HCT116 (cell line): Measurements from ENCODE around the gene FMO2. TPM values are rescaled to one million over a fixed set of nuclear protein-coding genes. Genes with fewer than 3 reads are reported as not detected.

Source experiments
- ATAC-seq: fragments of 200-7000 bp; cut with Tn5 transposase; 2 replicates; pipeline ENCODE4 v1.9.1; 2020; ENCODE audit warnings: mild to moderate bottlenecking, moderate library complexity
- BruUV-seq: library from RNA; stranded (reverse); fragments of 400-500 nt; replicated peaks from 2 replicates; lab custom pipeline; 2021; lab: Mats Ljungman, UMichigan
- CTCF ChIA-PET: fragments of 300-600 bp; sonication (Branson Sonifier 250); formaldehyde crosslinking; loops from one replicate; lab custom pipeline; 2021; ENCODE audit warnings: antibody characterized with exemption; lab: Charles Lee
- POLR2A ChIA-PET: fragments of 300-600, 350-600 bp; sonication (Branson Sonifier 250); formaldehyde crosslinking; loops from one replicate; lab custom pipeline; 2021; ENCODE audit warnings: antibody characterized with exemption; lab: Charles Lee
- RAD21 ChIA-PET, 2 experiments: fragments of 300-600 bp; sonication (Branson Sonifier 250); formaldehyde crosslinking; loops; one replicate each; lab custom pipeline; 2023; ENCODE audit warnings: low total read pairs in 2 of 2; ENCODE audit not compliant: uncharacterized antibody in 2 of 2, unreplicated experiment in 2 of 2, low non-redundant PET in 1 of 2; lab: Charles Lee
- DNase-seq: peaks from one replicate; pipeline ENCODE4 v3.0.0-alpha.2; 2010; ENCODE audit warnings: low read depth, low spot score
- H2AFZ ChIP-seq: fragments of 200-600 bp; shearing (Covaris generic), sonication (generic); 2 replicates; pipeline ENCODE4 v1.6.1; 2017; ENCODE audit warnings: low read depth, mixed run types, mixed read lengths, antibody characterized with exemption, low read length; ENCODE audit not compliant: poor library complexity, severe bottlenecking
- H3K27ac ChIP-seq: 2 replicates; pipeline ENCODE4 v1.5.1; 2012; ENCODE audit warnings: low read depth, low read length
- H3K27me3 ChIP-seq: fragments of 200-600 bp; sonication (generic); 2 replicates; pipeline ENCODE4 v1.6.1; 2016; ENCODE audit warnings: mixed run types, low read length, mixed read lengths; ENCODE audit not compliant: insufficient read depth
- H3K36me3 ChIP-seq, 2 experiments: fragments of 200-500 bp in 1 of 2; fragments of 200-600 bp in 1 of 2; sonication (Bioruptor generic) in 1 of 2; sonication (generic) in 1 of 2; 2 replicates each; pipeline versions ENCODE4 v1.5.1 to v1.6.1; 2014 to 2016; ENCODE audit warnings: low read length in 2 of 2, inconsistent platforms in 1 of 2, mixed read lengths in 1 of 2, mixed run types in 1 of 2; ENCODE audit not compliant: insufficient read depth in 2 of 2, control insufficient read depth in 1 of 2
- H3K4me1 ChIP-seq, 2 experiments: fragments of 200-600 bp in 1 of 2; sonication (generic) in 1 of 2; 2 replicates each; pipeline versions ENCODE4 v1.5.1 to v1.6.1; 2012 to 2017; ENCODE audit warnings: low read length in 2 of 2, inconsistent platforms in 1 of 2, mild to moderate bottlenecking in 1 of 2, mixed read lengths in 1 of 2, mixed run types in 1 of 2, moderate library complexity in 1 of 2; ENCODE audit not compliant: insufficient read depth in 2 of 2, control insufficient read depth in 1 of 2
- H3K4me2 ChIP-seq: fragments of 200-600 bp; sonication (generic); 2 replicates; pipeline ENCODE4 v1.6.1; 2017; ENCODE audit warnings: mixed run types, low read length, mixed read lengths
- H3K4me3 ChIP-seq, 2 experiments: fragments of 200-600 bp in 1 of 2; sonication (generic) in 1 of 2; replicated peaks in 1 of 2; 2 replicates each; pipeline ENCODE4 v1.5.1; 2011 to 2016; ENCODE audit warnings: low read length in 2 of 2, control low read depth in 1 of 2, low read depth in 1 of 2, mild to moderate bottlenecking in 1 of 2, mixed read lengths in 1 of 2, mixed run types in 1 of 2
- H3K79me2 ChIP-seq: fragments of 200-600 bp; sonication (generic); 2 replicates; pipeline ENCODE4 v1.6.1; 2017; ENCODE audit warnings: mild to moderate bottlenecking, mixed run types, low read length, moderate library complexity, mixed read lengths; ENCODE audit not compliant: insufficient read depth
- H3K9ac ChIP-seq: fragments of 200-600 bp; sonication (generic); 2 replicates; pipeline ENCODE4 v1.6.1; 2016; ENCODE audit warnings: low read length, mixed read lengths
- H3K9me2 ChIP-seq: fragments of 200-600 bp; sonication (generic), shearing (Covaris generic); 2 replicates; pipeline ENCODE4 v1.6.1; 2017; ENCODE audit warnings: mixed run types, mild to moderate bottlenecking, moderate library complexity; ENCODE audit not compliant: insufficient read depth
- H3K9me3 ChIP-seq, 2 experiments: fragments of 200-500 bp in 1 of 2; fragments of 200-600 bp in 1 of 2; sonication (Bioruptor generic) in 1 of 2; sonication (generic) in 1 of 2; 2 replicates each; pipeline ENCODE4 v1.6.1; 2014 to 2017; ENCODE audit warnings: low read length in 2 of 2, mixed read lengths in 2 of 2, inconsistent platforms in 1 of 2, low read depth in 1 of 2, mild to moderate bottlenecking in 1 of 2, mixed run types in 1 of 2, moderate library complexity in 1 of 2; ENCODE audit not compliant: control insufficient read depth in 1 of 2, insufficient read depth in 1 of 2
- H4K20me1 ChIP-seq: fragments of 200-600 bp; sonication (generic), shearing (Covaris generic); 2 replicates; pipeline ENCODE4 v1.6.1; 2017; ENCODE audit warnings: mixed run types, mild to moderate bottlenecking, moderate library complexity; ENCODE audit not compliant: insufficient read depth
- ATF3 ChIP-seq: IDR thresholded peaks from 2 replicates; pipeline ENCODE4 v1.6.1; 2012
- CEBPB ChIP-seq: IDR thresholded peaks from 2 replicates; pipeline ENCODE4 v1.6.1; 2012; ENCODE audit warnings: low read depth
- EZH2 ChIP-seq: fragments of 200-600 bp; sonication (generic); IDR thresholded peaks from 2 replicates; pipeline ENCODE4 v1.6.1; 2017; ENCODE audit warnings: antibody characterized with exemption, mixed run types
- FOSL1 ChIP-seq: IDR thresholded peaks from 2 replicates; pipeline ENCODE4 v1.6.1; 2012; ENCODE audit warnings: low read depth
- JUND ChIP-seq: IDR thresholded peaks from 2 replicates; pipeline ENCODE4 v1.6.1; 2012
- POLR2A ChIP-seq: IDR thresholded peaks from 2 replicates; pipeline ENCODE4 v1.7.0; 2011; ENCODE audit warnings: borderline replicate concordance; ENCODE audit not compliant: insufficient read depth, insufficient read length; ENCODE audit errors: extremely low read depth
- REST ChIP-seq: IDR thresholded peaks from 2 replicates; pipeline ENCODE4 v1.6.1; 2012; ENCODE audit warnings: low read depth
- SIN3A ChIP-seq: IDR thresholded peaks from 2 replicates; pipeline ENCODE4 v1.6.1; 2012; ENCODE audit warnings: low read depth
- SP1 ChIP-seq: IDR thresholded peaks from 2 replicates; pipeline ENCODE4 v1.6.1; 2012; ENCODE audit warnings: low read depth
- SRF ChIP-seq: IDR thresholded peaks from 2 replicates; pipeline ENCODE4 v1.6.1; 2012; ENCODE audit warnings: low read depth
- TCF7L2 ChIP-seq: IDR thresholded peaks from 2 replicates; pipeline ENCODE4 v1.7.0; 2011; ENCODE audit warnings: borderline replicate concordance, inconsistent platforms; ENCODE audit not compliant: insufficient read depth, insufficient read length; ENCODE audit errors: extremely low read depth
- YY1 ChIP-seq: IDR thresholded peaks from 2 replicates; pipeline ENCODE4 v1.6.1; 2011; ENCODE audit warnings: low read length, low read depth, moderate library complexity, mild to moderate bottlenecking; ENCODE audit not compliant: insufficient replicate concordance; ENCODE audit errors: extremely low read depth
- ZNF274 ChIP-seq: fragments of 200-500 bp; sonication (Bioruptor generic); IDR thresholded peaks from 2 replicates; pipeline ENCODE4 v1.6.1; 2014; ENCODE audit warnings: mild to moderate bottlenecking, low read depth, low read length, inconsistent platforms
- intact Hi-C: fragments of 100-400 bp; cut with micrococcal nuclease; formaldehyde crosslinking; loops from 2 replicates; pipeline ENCODE4 v1.10.0; 2022
- total RNA-seq: library from RNA; stranded (reverse); gene quantifications from one replicate; pipeline ENCODE4 v1.2.1, GENCODE V29; 2021; ENCODE audit not compliant: unreplicated experiment

Gene FMO2
- total RNA-seq, 1 experiment from 2014 or later = 0.30 TPM

GRCh38 chr1:171139890-171140289 is 45.2 kb upstream of the FMO2 start:
- no peak overlapping the region for H3K27ac ChIP-seq
- H3K9ac ChIP-seq = no peak overlapping the region
- 0 out of 2 replicates have a peak, but pooled peaks cover 8% of the 10 kb centered on the region for H3K27me3 ChIP-seq
- no peak overlapping the region for H2AFZ ChIP-seq
- DNase-seq (no peak), ATAC-seq (no peak)
- intact Hi-C loops = no loop called here
- H3K4me1 ChIP-seq = no peaks in the 10 kb centered on the region
- no peaks in the 10 kb centered on the region for H3K9me3 ChIP-seq
- H3K4me2 ChIP-seq = no peak overlapping the region
- TF ChIP-seq POLR2A = no peak
- TF ChIP-seq FOSL1 = no peak
- CTCF ChIA-PET = no interaction called here
- RAD21 ChIA-PET = no interaction called here
- H3K9me2 ChIP-seq = no peaks in the 10 kb centered on the region
- H4K20me1 ChIP-seq = no peaks in the 10 kb centered on the region
- POLR2A ChIA-PET = no interaction called here
- no peaks in the 10 kb centered on the region for H3K36me3 ChIP-seq
- BruUV-seq = no TSS peak
- no peak overlapping the region for H3K4me3 ChIP-seq
- no peaks in the 10 kb centered on the region for H3K79me2 ChIP-seq

DNA sequence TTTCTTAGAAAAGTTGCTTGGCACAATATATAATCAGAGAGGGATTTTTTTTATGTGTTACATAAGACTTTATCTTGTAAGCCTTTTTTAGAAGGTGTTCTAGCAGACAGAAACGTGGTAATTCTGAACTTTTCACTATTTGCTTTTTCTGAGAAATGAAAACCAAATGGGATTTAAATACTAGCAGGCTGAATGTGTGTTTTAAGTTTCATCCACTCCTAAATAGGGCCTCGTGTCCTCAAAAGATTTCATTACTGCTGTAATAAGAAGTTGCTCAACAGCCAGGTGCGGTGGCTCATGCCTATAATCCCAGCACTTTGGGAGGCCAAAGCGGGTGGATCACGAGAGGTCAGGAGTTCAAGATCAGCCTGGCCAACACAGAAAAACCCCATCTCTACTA is 44.7 kb upstream of the FMO2 start:
- ChIA-PET RAD21 (no interaction called here), CTCF (no interaction called here), POLR2A (no interaction called here)
- Histone ChIP-seq H3K4me1 (no peaks in the 10 kb centered on the region), H3K36me3 (no peaks in the 10 kb centered on the region), H2AFZ (no peak overlapping the region), H3K9ac (no peak overlapping the region), H3K4me3 (no peak overlapping the region), H3K27me3 (0 out of 2 replicates have a peak, but pooled peaks cover 5% of the 10 kb centered on the region), H3K27ac (no peak overlapping the region), H3K9me2 (no peaks in the 10 kb centered on the region), H3K4me2 (no peak overlapping the region), H3K79me2 (no peaks in the 10 kb centered on the region), H4K20me1 (no peaks in the 10 kb centered on the region), H3K9me3 (no peaks in the 10 kb centered on the region)
- intact Hi-C loops = no loop called here
- TF ChIP-seq TCF7L2 = no peak
- TF ChIP-seq SP1 = no peak
- no peak for TF ChIP-seq ZNF274
- TF ChIP-seq EZH2 = no peak
- no peak for TF ChIP-seq SRF
- no peak for TF ChIP-seq SIN3A
- no peak for TF ChIP-seq POLR2A
- TF ChIP-seq YY1 = no peak
- no peak for TF ChIP-seq REST
- TF ChIP-seq JUND = no peak
- TF ChIP-seq FOSL1 = no peak
- no peak for TF ChIP-seq ATF3
- no peak for TF ChIP-seq CEBPB
- no peak for ATAC-seq
- no peak for DNase-seq
- no TSS peak for BruUV-seq
